Neural progenitor cell (in vitro differentiated cells): ENCODE results near the gene CLCN6. TPM values are rescaled to one million over a fixed set of nuclear protein-coding genes. Genes with fewer than 3 reads are reported as not detected.

Experiments used
- DNase-seq: peaks from one replicate; pipeline ENCODE4 v3.0.0-alpha.2; 2016; ENCODE audit warnings: low spot score
- H2AFZ ChIP-seq: fragments of 200-600 bp; sonication (generic); replicated peaks from 2 replicates; pipeline ENCODE4 v1.6.1; 2016; ENCODE audit warnings: antibody characterized with exemption
- H3F3A ChIP-seq: fragments of 200-600 bp; sonication (generic); 2 replicates; pipeline ENCODE4 v1.6.1; 2016; ENCODE audit warnings: antibody characterized with exemption, low read depth
- H3K27ac ChIP-seq: fragments of 200-600 bp; sonication (generic); 2 replicates; pipeline ENCODE4 v1.5.1; 2016; ENCODE audit warnings: mild to moderate bottlenecking
- H3K27me3 ChIP-seq: fragments of 200-600 bp; sonication (generic); 2 replicates; pipeline ENCODE4 v1.6.1; 2016; ENCODE audit warnings: mild to moderate bottlenecking, moderate library complexity
- H3K36me3 ChIP-seq: fragments of 200-600 bp; sonication (generic); 2 replicates; pipeline ENCODE4 v1.5.1; 2016
- H3K4me1 ChIP-seq: fragments of 200-600 bp; sonication (generic); 2 replicates; pipeline ENCODE4 v1.6.1; 2016; ENCODE audit warnings: mixed run types
- H3K4me2 ChIP-seq: fragments of 200-600 bp; sonication (generic); 2 replicates; pipeline ENCODE4 v1.6.1; 2016
- H3K4me3 ChIP-seq: fragments of 200-600 bp; sonication (generic); 2 replicates; pipeline ENCODE4 v1.5.1; 2016
- H3K79me2 ChIP-seq: fragments of 200-600 bp; sonication (generic); 2 replicates; pipeline ENCODE4 v1.6.1; 2016; ENCODE audit warnings: low read depth
- H3K9ac ChIP-seq: fragments of 200-600 bp; sonication (generic); 2 replicates; pipeline ENCODE4 v1.6.1; 2016
- H3K9me3 ChIP-seq: fragments of 200-600 bp; sonication (generic); 2 replicates; pipeline ENCODE4 v1.5.1; 2016; ENCODE audit warnings: low read depth
- H4K20me1 ChIP-seq: fragments of 200-600 bp; sonication (generic); 2 replicates; pipeline ENCODE4 v1.6.1; 2016; ENCODE audit warnings: low read depth
- H3K27ac Mint-ChIP-seq: 3 replicates; pipeline ENCODE4 v1.8.0; 2021; ENCODE audit warnings: mixed read lengths
- H3K27me3 Mint-ChIP-seq: 2 replicates; pipeline ENCODE4 v1.8.0; 2022; ENCODE audit warnings: low read depth, mild to moderate bottlenecking, inconsistent platforms, moderate library complexity, mixed read lengths; ENCODE audit not compliant: insufficient read depth
- H3K36me3 Mint-ChIP-seq: 3 replicates; pipeline ENCODE4 v1.8.0; 2021; ENCODE audit warnings: mixed read lengths
- H3K4me1 Mint-ChIP-seq: 3 replicates; pipeline ENCODE4 v1.8.0; 2021; ENCODE audit warnings: mixed read lengths
- H3K4me3 Mint-ChIP-seq: 3 replicates; pipeline ENCODE4 v1.8.0; 2021; ENCODE audit warnings: mild to moderate bottlenecking, moderate library complexity, mixed read lengths
- H3K9me3 Mint-ChIP-seq: 3 replicates; pipeline ENCODE4 v1.8.0; 2020; ENCODE audit warnings: mixed read lengths
- CTCF ChIP-seq: fragments of 200-600 bp; sonication (generic); IDR thresholded peaks from 2 replicates; pipeline ENCODE4 v1.5.1; 2017; ENCODE audit warnings: antibody characterized with exemption, mild to moderate bottlenecking
- EZH2 ChIP-seq: fragments of 200-600 bp; sonication (generic); IDR thresholded peaks from 2 replicates; pipeline ENCODE4 v1.6.1; 2017; ENCODE audit warnings: antibody characterized with exemption, mild to moderate bottlenecking, moderate library complexity
- EZH2phosphoT487 ChIP-seq: fragments of 200-600 bp; sonication (generic); IDR thresholded peaks from 2 replicates; pipeline ENCODE4 v1.6.1; 2017; ENCODE audit warnings: antibody characterized with exemption
- total RNA-seq: library from RNA; depleted of rRNA; stranded (reverse); fragments of >200 nt; gene quantifications from 2 replicates; pipeline ENCODE4 v1.2.3, GENCODE V29; 2015; ENCODE audit warnings: low replicate concordance

The CLCN6 gene
- total RNA-seq, 1 donor from 2014 or later = 10.3 TPM

GRCh38 chr1:11882814-11883538 lies 77.0 kb downstream of the CLCN6 start:
- Histone ChIP-seq H3K9me3 (no peaks in the 10 kb centered on the region), H3K4me2 (no peak overlapping the region), H3K36me3 (no peaks in the 10 kb centered on the region), H2AFZ (no peak overlapping the region), H3K27ac (no peak overlapping the region), H3K79me2 (no peaks in the 10 kb centered on the region), H4K20me1 (no peaks in the 10 kb centered on the region), H3K9ac (no peak overlapping the region), H3K4me3 (no peak overlapping the region), H3F3A (no peaks in the 10 kb centered on the region), H3K27me3 (no peaks in the 10 kb centered on the region), H3K4me1 (no peaks in the 10 kb centered on the region)
- H3K4me1 Mint-ChIP-seq = peaks cover 11% of the 10 kb centered on the region
- no peak overlapping the region for H3K4me3 Mint-ChIP-seq
- DNase-seq = no peak
- H3K27ac Mint-ChIP-seq = no peak overlapping the region
- peaks cover 6% of the 10 kb centered on the region for H3K27me3 Mint-ChIP-seq
- H3K9me3 Mint-ChIP-seq = no peaks in the 10 kb centered on the region
- TF ChIP-seq CTCF (no peak), EZH2 (no peak), EZH2phosphoT487 (no peak)
- no peaks in the 10 kb centered on the region for H3K36me3 Mint-ChIP-seq

GRCh38 chr1:11885916-11886315 lies 79.9 kb downstream of the CLCN6 start:
- H3K4me2 ChIP-seq = no peak overlapping the region
- no peaks in the 10 kb centered on the region for H3K27me3 ChIP-seq
- no peaks in the 10 kb centered on the region for H3K36me3 ChIP-seq
- TF ChIP-seq CTCF (no peak), EZH2phosphoT487 (no peak), EZH2 (no peak)
- no peaks in the 10 kb centered on the region for H3K9me3 ChIP-seq
- no peaks in the 10 kb centered on the region for H3K4me1 ChIP-seq
- no peaks in the 10 kb centered on the region for H3F3A ChIP-seq
- Mint-ChIP-seq H3K4me3 (no peak overlapping the region), H3K36me3 (no peaks in the 10 kb centered on the region), H3K27ac (no peak overlapping the region), H3K27me3 (peaks cover 6% of the 10 kb centered on the region), H3K9me3 (no peaks in the 10 kb centered on the region), H3K4me1 (peaks cover 8% of the 10 kb centered on the region)
- H4K20me1 ChIP-seq = no peaks in the 10 kb centered on the region
- H3K79me2 ChIP-seq = no peaks in the 10 kb centered on the region
- H3K4me3 ChIP-seq = no peak overlapping the region
- no peak overlapping the region for H3K27ac ChIP-seq
- no peak for DNase-seq
- H2AFZ ChIP-seq = no peak overlapping the region
- H3K9ac ChIP-seq = no peak overlapping the region

GRCh38 chr1:11886986-11887665 lies 81.1 kb downstream of the CLCN6 start:
- H3K27ac ChIP-seq = no peak overlapping the region

More at GRCh38 chr1:11886986-11887665, 81.1 kb downstream of the CLCN6 start:
- no peaks in the 10 kb centered on the region for H3K36me3 Mint-ChIP-seq
- Histone ChIP-seq H3F3A (no peaks in the 10 kb centered on the region), H4K20me1 (no peaks in the 10 kb centered on the region), H3K4me3 (no peak overlapping the region), H2AFZ (no peak overlapping the region), H3K4me1 (no peaks in the 10 kb centered on the region), H3K9me3 (no peaks in the 10 kb centered on the region), H3K79me2 (no peaks in the 10 kb centered on the region), H3K4me2 (no peak overlapping the region), H3K27me3 (no peaks in the 10 kb centered on the region), H3K36me3 (no peaks in the 10 kb centered on the region), H3K9ac (no peak overlapping the region)
- no peak for DNase-seq
- H3K27ac Mint-ChIP-seq = no peak overlapping the region
- no peaks in the 10 kb centered on the region for H3K9me3 Mint-ChIP-seq
- TF ChIP-seq CTCF (no peak), EZH2phosphoT487 (no peak), EZH2 (no peak)
- peaks cover 5% of the 10 kb centered on the region for H3K4me1 Mint-ChIP-seq
- H3K4me3 Mint-ChIP-seq = no peak overlapping the region
- no peaks in the 10 kb centered on the region for H3K27me3 Mint-ChIP-seq
